Kidney epithelial cell (primary cell): ENCODE results near the gene IGF2BP1. TPM values are rescaled to one million over a fixed set of nuclear protein-coding genes. Genes with fewer than 3 reads are reported as not detected.

Experiments used
- DNase-seq: peaks from one replicate; pipeline ENCODE4 v3.0.0-alpha.2; 2010; ENCODE audit warnings: low read depth
- H3K27me3 ChIP-seq: 2 replicates; pipeline ENCODE4 v1.6.0; 2011; ENCODE audit warnings: low read length; ENCODE audit not compliant: control insufficient read depth, insufficient read depth
- H3K36me3 ChIP-seq: 2 replicates; pipeline ENCODE4 v1.5.1; 2011; ENCODE audit warnings: low read length; ENCODE audit not compliant: control insufficient read depth, insufficient read depth
- H3K4me3 ChIP-seq: 2 replicates; pipeline ENCODE4 v1.5.1; 2011; ENCODE audit warnings: low read depth, mild to moderate bottlenecking, control low read depth, low read length
- CTCF ChIP-seq: IDR thresholded peaks from 2 replicates; pipeline ENCODE4 v1.5.1; 2011; ENCODE audit warnings: mild to moderate bottlenecking, moderate library complexity, low read length, control low read depth, inconsistent platforms; ENCODE audit not compliant: insufficient read depth, poor library complexity, severe bottlenecking
- total RNA-seq: library from RNA; depleted of rRNA; stranded (reverse); fragments of >200 nt; gene quantifications from 2 replicates; pipeline ENCODE4 v1.2.3, GENCODE V29; 2015

The IGF2BP1 gene
- total RNA-seq, 1 donor from 2014 or later, result 10.2 TPM

- Histone ChIP-seq H3K4me3 (no peak overlapping the region), H3K27me3 (peaks cover 4% of the 10 kb centered on the region), H3K36me3 (no peaks in the 10 kb centered on the region)
- TF ChIP-seq CTCF, result no peak
- no peak for DNase-seq
These were observed 15.2 kb upstream of the IGF2BP1 start for GRCh38 chr17:48981927-48982539.

GRCh38 chr17:48985436-48986245 is 11.5 kb upstream of the IGF2BP1 start:
- no peak for DNase-seq
- H3K27me3 ChIP-seq, result peaks cover 9% of the 10 kb centered on the region
- no peak for TF ChIP-seq CTCF
- H3K36me3 ChIP-seq, result no peaks in the 10 kb centered on the region
- H3K4me3 ChIP-seq, result no peak overlapping the region

GRCh38 chr17:48989100-48989499 is 8.1 kb upstream of the IGF2BP1 start:
- Histone ChIP-seq H3K36me3 (no peaks in the 10 kb centered on the region), H3K27me3 (peaks cover 13% of the 10 kb centered on the region), H3K4me3 (no peak overlapping the region)
- no peak for DNase-seq
- no peak for TF ChIP-seq CTCF

- no peak for DNase-seq
- Histone ChIP-seq H3K36me3 (no peaks in the 10 kb centered on the region), H3K27me3 (peaks cover 25% of the 10 kb centered on the region), H3K4me3 (no peak overlapping the region)
- TF ChIP-seq CTCF, result no peak
These were observed 6.3 kb upstream of the IGF2BP1 start for GRCh38 chr17:48990882-48991357.

- TF ChIP-seq CTCF, result no peak
These were observed 4.7 kb upstream of the IGF2BP1 start for GRCh38 chr17:48992444-48992843.

More at GRCh38 chr17:48992444-48992843, 4.7 kb upstream of the IGF2BP1 start:
- Histone ChIP-seq H3K4me3 (no peak overlapping the region), H3K27me3 (peaks cover 39% of the 10 kb centered on the region), H3K36me3 (no peaks in the 10 kb centered on the region)
- no peak for DNase-seq
